GM20431 (cell line): ENCODE measurements around the gene NTMT1.

Source experiments
- in situ Hi-C: fragments of 300-500 bp; cut with MseI, MboI; formaldehyde crosslinking; loops from one replicate; pipeline ENCODE4 v1.15.0; 2020; ENCODE audit warnings: low sequenced_read_pairs; ENCODE audit not compliant: unreplicated experiment

NTMT1 gene

GRCh38 chr9:129612815-129613519, 13.0 kb upstream of the NTMT1 start:
- in situ Hi-C loops = loop anchor here (10.0 kb wide), 1 partner anchor 478 kb away; no protein-coding TSS in a partner anchor

DNA sequence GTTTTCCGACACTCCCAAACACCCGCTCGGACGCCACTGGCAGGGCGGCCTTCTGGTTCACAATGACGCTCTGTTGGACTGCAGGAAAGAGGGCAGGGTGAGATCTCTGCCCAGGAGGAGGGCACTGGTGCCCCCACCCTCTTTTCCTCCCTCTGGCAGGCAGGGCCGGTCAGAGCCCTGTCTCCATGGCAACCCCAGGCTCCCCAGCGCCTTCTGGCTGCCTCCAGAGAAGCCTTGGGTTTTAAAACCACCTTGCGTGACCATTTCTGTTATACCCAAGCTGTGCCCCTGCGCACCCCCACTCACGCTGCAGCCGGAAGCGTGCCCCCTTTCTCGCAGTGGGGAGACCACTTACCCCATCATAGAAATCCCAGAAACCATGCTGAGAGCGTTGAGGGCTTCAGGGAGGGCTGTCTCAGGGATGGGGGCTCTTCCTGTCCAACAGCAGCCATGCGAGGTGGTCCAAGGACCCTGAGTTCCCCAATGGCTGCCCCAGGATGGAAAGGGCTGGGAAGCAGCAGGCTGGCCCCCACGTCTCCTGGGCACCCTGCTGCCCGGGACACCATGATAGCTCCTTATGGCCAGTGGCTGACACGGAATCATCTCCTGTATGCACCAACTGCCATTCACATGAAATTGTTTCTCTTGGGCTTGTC, 12.3 kb upstream of the NTMT1 start:
- in situ Hi-C loops = loop anchor here (10.0 kb wide), 1 partner anchor 479 kb away; no protein-coding TSS in a partner anchor

DNA sequence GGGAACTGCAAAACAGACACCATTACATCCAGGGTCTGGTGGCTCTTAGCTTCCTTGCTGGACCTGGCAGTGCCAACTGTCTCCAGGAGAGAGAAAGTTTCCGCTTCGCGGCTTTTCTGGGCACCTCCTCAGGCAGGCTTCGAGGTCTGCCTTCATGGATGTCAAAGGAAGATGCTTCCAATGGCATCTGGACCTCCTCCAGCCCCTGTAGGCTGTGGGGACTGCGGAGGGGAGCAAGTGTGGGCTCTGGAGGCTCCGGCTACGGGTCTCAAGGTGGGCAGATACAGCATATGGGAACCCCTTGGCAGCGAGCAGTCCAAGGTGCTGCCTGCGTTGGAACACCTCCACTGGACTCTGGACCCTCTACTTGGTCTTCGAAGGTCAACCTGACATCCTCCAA, 11.0 kb upstream of the NTMT1 start:
- in situ Hi-C loops = loop anchor here (10.0 kb wide), 1 partner anchor 480 kb away; no protein-coding TSS in a partner anchor

- in situ Hi-C loops = loop anchor here (10.0 kb wide), 1 partner anchor 481 kb away; no protein-coding TSS in a partner anchor
Measured at GRCh38 chr9:129615407-129616285, 10.3 kb upstream of the NTMT1 start.

DNA sequence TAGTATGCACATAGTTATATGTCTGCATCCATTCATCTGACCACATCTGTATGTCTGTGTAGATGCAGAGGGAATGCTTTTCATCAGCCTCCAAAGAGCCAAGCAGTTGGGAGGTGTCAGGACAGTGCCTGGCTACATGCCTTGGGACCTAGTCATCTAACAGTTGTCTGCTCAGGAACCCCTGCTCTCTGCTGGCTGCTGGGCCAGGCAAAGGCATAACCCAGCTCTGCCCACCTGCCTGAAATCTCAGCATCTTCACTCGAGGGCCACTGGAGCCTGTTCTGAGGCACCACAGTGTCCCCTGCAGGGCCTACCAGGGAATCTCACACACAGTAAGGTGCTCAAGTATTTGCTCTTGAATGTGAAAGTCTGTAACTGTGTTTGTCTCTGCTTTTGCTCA, 8.8 kb upstream of the NTMT1 start:
- in situ Hi-C loops = loop anchor here (10.0 kb wide), 1 partner anchor 482 kb away; no protein-coding TSS in a partner anchor

DNA sequence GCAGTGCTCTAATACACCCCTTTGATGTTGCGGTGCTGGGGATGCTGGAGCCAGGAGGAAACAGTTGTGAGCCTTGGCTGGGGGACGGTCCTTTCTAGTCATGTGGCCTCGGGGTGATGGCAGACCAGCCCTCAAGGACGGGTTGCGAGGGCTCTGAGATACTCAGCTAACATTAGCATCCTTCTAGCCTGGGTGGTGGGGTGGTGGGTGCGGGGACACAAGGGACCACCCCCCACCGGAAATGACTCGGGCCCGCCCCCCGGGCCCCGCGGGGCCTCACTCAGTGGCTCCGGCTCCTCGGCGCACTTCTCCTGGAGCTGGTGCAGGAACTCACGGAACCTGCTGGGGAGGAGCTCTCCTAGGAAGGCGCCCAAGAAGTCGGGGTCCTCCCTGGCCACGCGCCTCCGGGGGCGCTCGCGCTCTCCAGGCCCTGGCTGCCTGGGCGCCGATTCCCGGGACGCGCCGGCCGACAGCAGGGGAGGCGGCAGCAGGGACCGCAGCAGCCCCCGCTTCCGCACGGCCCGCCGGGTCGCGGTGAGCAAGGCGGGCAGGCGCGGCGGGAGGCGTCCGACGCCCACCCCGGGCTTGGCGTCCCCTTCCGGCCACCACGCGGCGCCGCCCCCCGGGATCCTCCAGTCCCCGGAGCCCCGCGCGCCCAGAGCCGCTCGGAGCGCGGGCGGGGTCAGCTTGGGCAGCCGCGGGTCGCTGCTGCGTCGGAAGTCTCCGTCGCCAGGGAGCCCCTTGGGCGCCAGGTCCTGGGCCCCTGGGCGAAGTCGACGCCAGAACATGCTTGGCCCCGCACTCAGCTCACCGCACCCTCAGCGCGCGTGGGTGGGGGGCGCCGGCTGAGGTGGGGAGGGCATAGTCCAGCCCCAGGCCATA, 5.9 kb upstream of the NTMT1 start:
- in situ Hi-C loops = loop anchor here (10.0 kb wide), 1 partner anchor 485 kb away; no protein-coding TSS in a partner anchor

DNA sequence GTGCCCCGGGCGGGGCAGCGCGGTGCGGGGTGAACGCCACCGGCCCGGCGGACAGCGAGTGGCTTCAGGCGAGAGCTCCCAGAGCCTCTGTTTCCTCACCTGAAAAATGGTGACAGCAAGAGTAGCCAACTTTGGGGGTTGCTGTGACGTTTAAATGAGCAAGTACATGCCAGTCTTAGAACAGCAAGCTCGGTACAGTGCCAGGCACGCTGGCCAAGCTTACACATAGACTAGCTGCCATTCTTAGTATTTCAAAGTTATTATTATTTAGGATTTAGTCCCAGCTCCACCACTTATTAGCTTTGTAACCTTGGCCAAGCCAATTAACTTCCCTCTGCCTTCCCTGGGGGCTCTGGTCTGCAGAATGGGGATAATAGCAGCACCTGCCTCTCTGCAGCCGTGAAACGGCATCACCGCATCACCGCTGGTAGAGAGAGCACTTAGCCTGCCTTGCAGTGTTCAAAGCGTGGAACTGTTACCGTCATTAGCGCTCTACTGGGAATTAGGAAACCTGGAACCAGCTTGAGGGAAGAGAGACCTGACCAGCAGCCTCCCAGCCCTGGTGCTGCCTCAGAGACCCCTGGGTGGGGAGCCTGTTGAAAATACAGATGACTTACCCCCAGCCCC, 5.2 kb upstream of the NTMT1 start, which contains the start of gene C9orf50:
Gene C9orf50 (minus strand): TSS at position 433 of the 627 bp plus-strand sequence. CDS start 527 bp downstream, outside the sequence.
- in situ Hi-C loops = no loop called here

DNA sequence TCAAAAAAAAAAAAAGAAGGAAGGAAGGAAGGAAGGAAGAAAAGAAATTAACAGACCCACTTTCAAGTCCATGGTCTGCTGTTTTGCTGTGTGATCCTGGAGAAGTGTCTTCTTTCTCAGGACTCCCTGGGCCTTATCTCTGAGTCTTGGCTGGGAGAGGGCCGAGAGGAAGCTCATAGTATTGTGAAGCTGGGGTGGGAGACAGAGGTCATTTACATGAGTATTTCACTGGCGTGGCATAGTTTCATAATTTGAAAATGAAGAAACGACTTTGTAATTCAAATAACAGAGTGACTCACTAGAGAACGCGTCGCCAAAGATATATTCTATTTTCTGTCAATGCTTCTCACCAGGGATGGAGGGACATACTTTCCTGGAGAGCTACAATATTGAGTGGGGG, 2.6 kb upstream of the NTMT1 start:
- in situ Hi-C loops = no loop called here

DNA sequence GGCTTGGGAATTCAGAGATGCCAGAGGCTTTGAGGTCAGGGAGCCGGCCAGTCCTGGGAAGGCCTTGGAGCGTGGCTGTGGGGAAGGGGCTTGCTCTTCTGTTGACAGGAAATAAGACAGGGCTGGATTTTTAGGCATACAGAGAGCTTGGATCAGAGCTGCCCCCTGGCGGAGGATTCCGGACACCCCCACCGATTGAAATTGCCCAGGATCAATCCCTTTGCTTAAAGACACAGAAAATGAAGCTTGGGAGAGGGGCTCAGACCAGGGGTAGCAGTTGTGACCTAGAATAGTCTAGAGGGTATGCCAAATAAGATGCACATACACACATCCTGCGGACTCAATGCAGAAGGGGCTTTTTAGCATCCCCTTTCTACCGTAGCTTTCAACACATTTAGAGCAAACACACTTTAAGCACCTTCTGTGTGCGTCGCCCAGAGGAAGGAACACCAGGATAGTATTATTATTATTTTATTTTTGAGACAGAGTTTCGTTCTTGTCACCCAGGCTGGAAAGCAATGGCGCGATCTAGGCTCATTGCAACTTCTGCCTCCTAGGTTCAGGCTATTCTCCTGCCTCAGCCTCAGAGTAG, 1.7 kb upstream of the NTMT1 start:
- in situ Hi-C loops = no loop called here

- in situ Hi-C loops = no loop called here
Measured at GRCh38 chr9:129624947-129625346, 1.0 kb upstream of the NTMT1 start.

GRCh38 chr9:129626625-129627284, 792 bp downstream of the NTMT1 start:
- in situ Hi-C loops = no loop called here

GRCh38 chr9:129627556-129628440, 1.8 kb downstream of the NTMT1 start:
- in situ Hi-C loops = no loop called here

DNA sequence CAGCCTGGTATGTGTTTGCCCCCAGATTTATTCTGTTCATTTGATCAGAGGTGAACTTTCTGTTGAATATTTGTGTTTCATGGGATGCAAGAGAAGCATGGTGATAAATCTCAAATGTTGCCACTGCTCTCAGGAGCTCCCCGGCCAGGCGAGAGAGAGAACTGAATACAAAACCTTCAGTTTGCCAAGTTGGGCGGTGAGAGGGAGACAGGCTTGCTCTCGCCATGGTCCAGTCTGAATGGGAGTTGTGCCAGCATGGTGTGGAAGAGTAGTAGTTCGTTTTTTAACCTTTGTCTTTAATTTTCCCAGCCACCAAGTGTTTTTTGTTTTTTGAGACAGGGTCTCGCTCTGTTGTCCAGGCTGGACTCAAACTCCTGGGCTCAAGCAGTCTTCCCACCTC, 2.7 kb downstream of the NTMT1 start:
- in situ Hi-C loops = no loop called here

GRCh38 chr9:129629251-129629820, 3.4 kb downstream of the NTMT1 start:
- in situ Hi-C loops = no loop called here

GRCh38 chr9:129630967-129631673, 5.2 kb downstream of the NTMT1 start:
- in situ Hi-C loops = no loop called here

DNA sequence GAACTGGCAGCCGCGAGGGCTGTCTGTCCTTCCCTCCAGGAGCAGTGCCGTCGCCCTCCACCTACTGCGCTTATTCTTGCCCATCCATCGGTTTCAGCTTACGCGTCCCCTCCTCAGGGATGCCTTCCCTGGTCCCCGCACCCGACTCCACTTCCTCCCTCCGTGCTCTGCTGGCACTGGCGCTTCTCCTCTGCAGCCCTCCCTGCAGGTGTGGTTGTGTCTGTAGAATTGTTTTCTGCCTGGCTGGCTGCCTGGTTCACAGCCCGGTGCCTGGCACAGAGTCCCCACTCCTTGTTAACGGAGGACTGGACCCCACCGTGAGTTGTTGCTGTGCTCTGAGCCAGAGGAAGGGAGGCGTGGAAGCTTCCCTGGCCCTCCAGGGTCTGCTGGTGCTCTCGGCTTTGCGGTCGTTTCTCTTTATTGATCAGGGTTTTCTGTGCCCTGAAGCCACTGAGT, 5.7 kb downstream of the NTMT1 start:
- in situ Hi-C loops = no loop called here
